NCI-H1436 (cell line): ENCODE results near the gene SH2B3.
"Not testable (repeated sequence)": the region's sequence is repeated elsewhere in the genome, so short reads cannot be mapped to it uniquely, and the experiment has no call there.

ENCODE experiments used
- DNase-seq: peaks from one replicate; lab custom pipeline; 2025; lab: John Stamatoyannopoulos, UW

The SH2B3 gene

DNA sequence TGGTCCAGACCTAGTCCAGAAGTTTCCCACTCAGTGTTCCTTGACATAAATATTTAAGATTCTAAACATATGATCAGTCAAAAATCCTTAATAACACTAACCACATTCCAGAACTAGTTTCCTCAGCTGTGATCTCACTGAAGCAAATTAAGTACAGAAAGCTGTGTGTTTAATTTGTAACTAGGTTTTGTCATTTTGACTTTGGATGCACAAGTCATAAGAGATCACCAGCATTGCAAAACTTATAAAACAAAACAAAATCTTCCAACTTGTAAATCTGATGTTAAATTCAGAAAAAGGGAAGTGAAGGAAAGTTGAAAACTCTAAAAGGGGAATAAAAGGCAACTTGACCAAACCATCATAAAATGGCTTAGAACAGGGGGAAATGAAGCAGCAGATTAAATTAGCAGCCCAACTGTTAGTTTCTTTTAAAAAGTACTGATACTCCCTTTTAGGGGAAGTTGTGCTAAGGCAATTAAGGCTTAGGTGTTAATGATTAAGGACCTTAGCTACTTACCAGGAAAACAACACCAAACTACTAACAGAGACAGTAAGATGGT is 56.6 kb downstream of the SH2B3 start:
- DNase-seq: no peak

DNA sequence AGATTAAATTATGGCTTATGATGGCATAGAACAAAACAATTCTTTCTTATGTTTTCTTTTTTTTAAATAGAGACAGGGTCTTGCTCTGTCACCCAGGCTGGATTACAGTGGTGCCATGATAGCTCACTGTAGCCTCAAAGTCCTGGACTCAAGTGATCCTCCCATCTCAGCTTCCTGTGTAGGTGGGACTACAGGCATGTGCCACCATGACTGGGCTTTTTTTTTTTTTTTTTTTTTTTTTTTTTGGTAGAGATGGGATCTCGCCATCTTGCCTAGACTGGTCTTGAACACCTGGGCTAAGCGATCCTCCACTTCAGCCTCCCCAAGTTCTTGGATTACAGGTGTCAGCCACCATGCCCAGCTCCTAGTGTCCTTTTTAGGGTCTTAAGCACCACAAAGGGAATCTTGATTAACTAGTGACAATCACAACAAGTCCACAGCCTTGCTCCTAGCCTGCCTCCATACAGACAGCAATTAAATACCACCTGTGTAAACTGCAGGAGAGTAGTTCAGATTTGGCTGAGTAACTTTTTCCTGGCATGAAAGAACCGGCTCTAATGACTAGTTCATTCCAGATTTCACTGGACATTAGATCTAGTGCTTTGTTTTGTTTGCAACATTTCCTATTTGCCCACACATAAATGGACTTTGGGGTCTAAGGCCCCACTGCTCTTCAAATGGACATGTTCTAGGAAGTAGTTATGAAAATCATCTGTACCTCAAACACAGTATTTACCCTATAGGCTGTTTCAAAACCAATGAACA is 61.6 kb downstream of the SH2B3 start:
- no peak for DNase-seq

DNA sequence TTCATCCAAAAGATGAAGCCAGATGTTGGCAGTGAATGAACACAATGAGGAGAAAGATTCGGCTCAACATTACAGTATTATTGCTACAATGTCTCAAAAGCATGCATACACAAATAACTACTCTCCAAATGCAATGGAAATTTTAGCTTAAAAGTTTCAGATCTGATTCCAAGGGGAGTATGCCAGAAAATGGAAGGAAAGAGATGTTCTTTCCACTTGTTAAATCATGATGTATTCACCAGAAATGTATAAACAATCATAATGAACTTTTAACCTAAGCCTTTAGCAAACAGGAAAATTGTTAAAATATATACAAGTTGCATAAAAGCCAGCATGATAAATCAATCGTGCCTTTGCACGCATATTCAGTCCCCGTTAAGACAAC is 62.1 kb downstream of the SH2B3 start:
- no peak for DNase-seq

DNA sequence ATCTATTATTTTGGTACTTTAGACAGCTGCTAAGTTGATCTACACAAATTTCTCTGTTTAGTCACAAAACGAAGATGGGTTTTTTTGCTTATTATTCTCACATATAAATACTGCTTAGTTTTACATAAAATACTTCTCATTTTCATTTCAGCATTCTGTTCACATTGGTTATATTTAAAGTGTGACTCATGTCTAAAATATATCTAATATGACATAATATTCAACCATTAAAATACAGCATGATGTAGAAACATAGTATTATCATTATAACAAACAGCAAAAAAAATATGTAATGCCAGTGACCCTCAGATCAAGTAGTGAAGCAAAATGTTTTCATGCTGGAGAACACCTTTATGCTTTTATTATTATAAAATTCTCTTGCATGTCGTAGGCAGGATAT is 63.7 kb downstream of the SH2B3 start:
- DNase-seq: no peak

DNA sequence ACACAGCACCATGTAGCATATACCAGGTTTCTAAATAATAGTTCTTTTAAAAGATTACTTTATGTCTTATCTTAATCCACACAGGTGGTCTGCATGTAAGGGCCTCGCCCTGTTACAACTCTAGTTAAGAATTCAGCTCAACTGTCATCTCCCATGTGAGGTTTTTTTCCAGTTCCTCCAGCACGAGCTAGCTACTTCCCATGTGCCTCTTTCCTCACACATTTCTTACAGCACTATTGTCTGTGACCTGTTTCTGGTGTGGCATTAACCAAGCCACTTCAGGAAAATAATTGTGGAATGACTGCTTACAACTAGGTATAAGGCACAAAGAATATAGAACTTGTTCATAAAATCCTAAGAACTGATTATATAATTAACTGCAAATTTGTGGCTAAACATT is 65.5 kb downstream of the SH2B3 start:
- no peak for DNase-seq

DNA sequence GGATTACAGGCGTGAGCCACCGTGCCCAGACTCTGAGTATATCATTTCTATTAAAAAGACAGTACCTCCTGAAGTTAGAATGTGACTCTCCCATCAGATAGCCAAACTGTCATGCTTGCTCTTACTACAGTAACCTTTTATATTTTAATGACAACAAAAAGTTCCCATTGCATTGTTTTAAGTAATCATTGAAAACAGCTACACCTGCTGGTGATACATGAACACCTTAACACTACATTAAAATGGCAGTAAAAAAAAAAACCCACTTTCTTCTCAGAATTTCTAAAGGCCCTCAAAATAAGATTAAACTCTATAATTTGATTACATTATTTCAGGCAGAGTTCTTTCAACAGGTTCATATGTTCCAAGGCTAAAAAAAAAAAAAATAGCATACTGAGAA is 76.7 kb downstream of the SH2B3 start:
- no peak for DNase-seq

DNA sequence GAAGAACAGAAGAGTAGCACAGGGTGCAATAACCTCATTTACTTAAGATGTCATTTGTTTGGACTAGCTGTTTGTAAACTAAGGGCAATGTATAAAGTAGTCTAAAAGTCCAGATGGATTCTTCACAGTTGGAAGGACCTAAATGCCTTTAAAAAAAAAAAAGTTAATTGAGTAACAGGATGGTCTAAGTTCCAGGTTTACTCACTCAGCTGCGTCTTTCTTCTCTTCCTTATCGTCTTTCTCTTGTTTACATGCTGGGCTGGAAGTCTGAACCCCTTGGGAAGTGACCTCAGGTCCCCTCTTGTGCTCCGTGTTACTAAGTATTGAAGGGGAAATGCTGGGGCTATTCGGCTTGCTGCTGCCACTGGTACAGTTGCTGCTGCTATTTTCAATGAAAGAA is 82.5 kb downstream of the SH2B3 start:
- DNase-seq: no peak

DNA sequence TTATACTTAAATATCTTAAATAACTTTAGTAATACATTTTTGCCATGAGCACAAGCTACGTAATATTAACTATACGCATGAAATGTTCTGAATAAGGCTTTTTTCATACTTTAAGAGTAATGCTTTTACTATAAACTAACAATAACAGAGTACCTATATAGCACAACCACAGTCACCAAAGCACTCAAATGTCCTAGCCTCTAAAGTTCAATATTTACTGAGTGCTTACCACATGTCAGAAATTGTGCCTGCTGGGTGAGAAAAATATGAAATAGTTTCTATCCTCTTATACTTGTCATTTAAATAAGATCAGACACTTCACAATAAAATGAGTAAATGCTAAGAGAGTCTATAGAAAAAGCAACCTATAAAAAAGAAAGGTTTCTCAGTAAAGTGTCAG is 83.1 kb downstream of the SH2B3 start:
- DNase-seq: no peak

DNA sequence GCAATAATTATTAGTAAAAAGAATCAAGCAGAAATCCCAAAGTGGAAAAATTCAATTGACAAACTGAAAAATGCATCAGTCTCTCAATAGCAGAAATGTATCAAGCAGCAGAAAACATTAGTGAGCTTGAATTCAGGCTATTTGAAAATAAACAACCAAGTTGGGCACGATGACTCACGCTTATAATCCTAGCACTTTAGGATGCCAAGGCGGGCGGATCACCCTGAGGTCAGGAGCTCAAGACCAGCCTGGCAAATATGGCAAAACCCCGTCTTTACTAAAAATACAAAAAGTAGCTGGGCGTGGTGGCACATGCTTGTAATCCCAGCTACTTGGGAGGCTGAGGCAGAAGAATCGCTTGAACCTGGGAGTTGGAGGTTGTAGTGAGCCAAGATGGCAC is 87.3 kb downstream of the SH2B3 start:
- not testable (repeated sequence) for DNase-seq

DNA sequence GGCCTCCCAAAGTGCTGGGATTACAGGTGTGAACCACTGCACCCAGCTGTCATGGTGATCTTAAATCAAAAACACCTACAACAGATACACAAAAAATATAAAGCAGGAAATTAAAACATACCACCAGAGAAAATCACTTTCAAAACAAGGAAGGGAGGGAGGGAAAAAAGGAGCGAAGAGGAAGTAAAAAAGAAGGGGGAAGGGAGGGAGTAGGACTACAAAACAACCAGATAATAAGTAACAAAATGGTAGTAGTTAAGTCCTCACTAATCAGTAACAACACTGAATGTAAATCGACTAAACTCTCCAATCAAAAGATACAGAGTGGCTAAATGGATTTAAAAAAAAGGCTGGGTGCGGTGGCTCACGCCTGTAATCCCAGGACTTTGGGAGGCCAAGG is 89.0 kb downstream of the SH2B3 start:
- no peak for DNase-seq
